Vagina (tissue), 2 donors: ENCODE data around the gene CSTB.

ENCODE experiments used
- CTCF ChIP-seq, 3 experiments: fragments of 450-650 bp in 2 of 3; fragments of 200-600 bp in 1 of 3; sonication (generic) in 1 of 3; IDR thresholded peaks; one replicate each; pipeline ENCODE4 v1.5.1; 2017 to 2019; ENCODE audit warnings: antibody characterized with exemption in 3 of 3, mild to moderate bottlenecking in 2 of 3, moderate library complexity in 2 of 3
- POLR2A ChIP-seq, 2 donors: fragments of 450-650 bp; IDR thresholded peaks; one replicate each; pipeline ENCODE4 v1.6.1; 2017; ENCODE audit warnings: antibody characterized with exemption in 2 of 2, mild to moderate bottlenecking in 2 of 2, moderate library complexity in 2 of 2

GRCh38 chr21:43771199-43771675 is 4.9 kb downstream of the CSTB start:
- TF ChIP-seq CTCF (IDR thresholded peaks at IDR 0.05) = no peak
- no peak for TF ChIP-seq POLR2A (IDR thresholded peaks at IDR 0.05)
